HG02759 (cell line): ENCODE measurements around the gene C1orf167.

Experiments
- ATAC-seq: cut with Tn5 transposase; IDR thresholded peaks from one replicate; pipeline ENCODE4 v1.9.1; 2021; ENCODE audit warnings: mild to moderate bottlenecking, moderate library complexity; ENCODE audit not compliant: unreplicated experiment

The C1orf167 gene, protein sequence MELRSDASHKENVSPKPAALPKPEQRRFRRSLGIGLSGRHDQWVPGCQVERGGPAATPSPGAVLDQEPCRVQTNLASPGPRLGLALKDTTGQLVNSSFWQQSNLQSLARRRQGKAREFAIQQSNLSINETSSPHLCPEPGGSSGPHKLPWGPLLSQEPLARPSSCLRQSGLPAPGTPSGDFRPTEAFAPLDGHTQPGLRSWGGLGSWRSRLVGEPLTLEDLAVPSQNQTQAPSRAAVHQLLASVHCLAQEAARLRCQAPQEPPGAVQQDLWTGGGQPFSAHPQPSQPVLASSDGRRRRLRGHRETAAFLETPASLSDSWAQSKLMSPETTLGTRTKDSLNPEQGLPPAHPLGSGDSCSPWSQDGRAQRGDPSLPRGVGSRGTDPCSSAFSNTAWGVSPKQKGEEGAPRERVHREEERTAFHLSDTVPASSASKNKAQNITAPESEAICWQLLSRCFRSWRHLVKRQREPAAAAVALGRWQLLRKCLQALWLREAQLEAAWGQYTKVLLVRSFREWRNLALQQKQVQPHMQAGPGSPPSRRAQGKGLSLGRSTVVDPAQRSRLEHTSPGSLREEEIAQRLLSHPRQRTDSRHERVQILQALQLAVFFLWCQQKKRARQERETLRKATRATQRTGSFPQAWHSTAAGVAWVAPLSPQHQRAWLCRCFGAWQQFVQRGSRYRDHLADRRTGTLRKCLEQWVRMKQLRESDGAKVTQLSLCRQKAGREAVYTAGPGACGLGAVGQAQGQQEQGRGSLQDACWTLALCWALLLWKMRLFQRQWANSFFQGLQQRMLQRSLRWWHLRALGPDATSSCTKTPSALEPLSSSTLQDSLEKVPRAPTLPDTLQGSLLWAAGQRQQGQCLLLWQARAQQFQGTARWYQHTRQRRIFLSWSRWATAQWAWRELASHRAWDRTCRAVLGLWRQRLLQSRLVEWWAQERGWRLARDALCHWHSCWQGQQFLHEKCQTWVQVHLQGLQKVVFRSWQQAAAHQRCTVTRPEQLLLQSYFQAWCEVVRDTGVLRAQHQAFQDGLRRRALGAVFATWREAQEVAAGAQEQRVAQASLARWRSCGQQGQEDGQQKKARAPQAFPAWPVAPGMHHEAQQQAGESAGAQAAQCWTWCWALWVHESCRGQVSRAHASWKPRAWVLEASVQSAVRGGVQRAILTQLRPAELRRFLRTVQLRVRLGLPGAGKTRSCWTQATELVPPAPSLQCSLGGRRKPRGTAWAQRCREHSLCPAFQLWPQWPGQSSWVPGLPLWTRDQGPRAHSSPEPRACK (N-terminal part only)

DNA sequence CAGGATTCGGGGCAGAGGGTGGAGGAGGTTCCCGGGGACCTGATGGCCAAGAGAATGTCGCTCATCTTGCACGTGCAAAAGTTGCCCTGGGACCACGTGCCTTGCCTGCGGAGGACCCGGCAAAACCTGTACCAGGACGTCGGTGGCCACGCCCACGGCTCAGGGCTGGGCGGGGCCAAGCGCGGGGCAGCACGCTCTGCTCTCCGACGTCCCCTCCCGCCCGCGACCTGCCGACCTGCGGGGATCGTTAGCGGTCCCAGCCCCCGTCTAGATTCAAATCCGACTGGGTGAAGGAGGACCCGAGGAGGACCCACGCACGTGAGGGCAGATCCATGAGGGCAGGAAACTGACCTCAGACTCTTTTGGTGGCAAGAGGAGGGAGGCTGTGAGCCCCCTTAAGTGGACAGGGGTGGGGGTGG lies at the start of gene C1orf167:
Gene C1orf167, plus strand, starts transcription at position 206 of the 419 bp plus-strand sequence. CDS start 2,208 bp downstream, outside the sequence.
- no peak for ATAC-seq

- no peak for ATAC-seq
These were observed 49.7 kb upstream of the C1orf167 start for GRCh38 chr1:11712285-11712684.

DNA sequence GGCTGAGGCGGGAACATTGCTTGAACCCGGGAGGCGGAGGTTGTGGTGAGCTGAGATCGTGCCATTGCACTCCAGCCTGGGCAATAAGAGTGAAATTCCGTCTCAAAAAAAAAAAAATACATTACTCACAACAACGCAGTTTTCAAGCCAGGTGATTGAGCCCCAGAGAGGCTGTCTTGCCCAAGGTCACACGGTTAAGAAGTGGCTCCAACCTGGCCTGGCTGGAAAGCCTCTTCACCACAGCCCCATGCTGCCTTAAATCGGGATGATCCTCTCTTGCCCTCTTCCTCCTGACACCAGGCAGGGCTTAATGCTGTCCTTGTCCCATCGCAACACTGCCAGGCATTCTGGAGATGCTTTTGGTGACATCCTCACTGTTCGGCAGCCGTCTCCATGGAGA lies 48.9 kb upstream of the C1orf167 start:
- no peak for ATAC-seq

DNA sequence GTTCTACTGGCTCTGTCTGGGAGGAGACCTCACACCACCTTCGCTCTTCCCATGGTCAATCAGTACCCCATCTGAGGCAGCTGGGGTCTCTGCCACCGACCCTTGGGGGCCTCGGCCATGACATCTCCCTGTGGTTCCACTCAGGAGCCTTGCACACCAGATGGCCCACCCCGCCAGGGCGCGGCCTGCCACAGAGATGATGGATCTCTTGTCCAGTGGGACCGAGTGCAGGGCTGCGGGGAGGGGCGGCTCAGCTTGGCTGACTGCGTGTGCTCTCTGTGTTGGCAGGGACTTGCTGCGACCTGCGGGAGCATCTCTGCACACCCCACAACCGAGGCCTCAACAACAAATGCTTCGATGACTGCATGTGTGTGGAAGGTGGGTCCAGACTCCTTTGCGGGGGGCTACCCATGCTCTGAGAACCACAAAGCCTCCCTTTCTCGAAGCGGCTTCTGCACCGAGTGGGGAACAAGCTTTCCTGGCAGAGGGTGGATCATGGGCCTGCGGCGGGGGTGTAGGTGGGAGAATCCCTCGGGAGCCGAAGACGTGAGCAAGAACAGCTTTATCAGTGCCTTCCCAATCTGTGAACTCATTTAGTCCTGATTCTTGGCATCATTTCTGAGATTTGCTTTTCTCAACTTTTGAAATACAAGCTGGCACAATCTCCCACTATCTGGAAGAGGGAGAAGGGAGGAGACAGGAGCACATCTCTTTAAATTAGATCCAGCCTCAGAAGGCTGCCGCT lies 47.0 kb upstream of the C1orf167 start:
- ATAC-seq: no peak

GRCh38 chr1:11719313-11720032 lies 42.5 kb upstream of the C1orf167 start:
- peak; percentile 52 for ATAC-seq

- ATAC-seq: no peak
These were observed 42.0 kb upstream of the C1orf167 start for GRCh38 chr1:11720033-11720376.

- no peak for ATAC-seq
These were observed 41.5 kb upstream of the C1orf167 start for GRCh38 chr1:11720525-11720924.

DNA sequence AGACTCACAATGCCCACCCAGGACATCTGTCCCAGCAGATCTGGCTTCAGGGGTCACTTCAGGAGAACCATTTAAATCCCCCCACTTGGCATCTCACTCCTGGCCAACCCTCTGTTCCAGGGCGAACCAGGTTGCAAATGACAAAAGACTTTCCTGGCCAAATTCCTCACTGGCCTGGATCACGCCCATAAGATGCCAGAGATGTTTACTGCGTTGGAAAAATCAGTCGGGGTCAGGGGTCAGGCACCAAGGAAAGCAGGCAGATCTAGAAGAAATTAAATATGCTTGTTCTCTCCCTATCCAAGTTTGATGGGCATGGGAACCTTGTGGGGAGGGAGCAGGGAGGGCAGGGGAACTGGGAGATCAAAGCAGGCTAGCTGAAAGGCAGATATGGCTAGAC lies 40.7 kb upstream of the C1orf167 start:
- ATAC-seq: no peak

DNA sequence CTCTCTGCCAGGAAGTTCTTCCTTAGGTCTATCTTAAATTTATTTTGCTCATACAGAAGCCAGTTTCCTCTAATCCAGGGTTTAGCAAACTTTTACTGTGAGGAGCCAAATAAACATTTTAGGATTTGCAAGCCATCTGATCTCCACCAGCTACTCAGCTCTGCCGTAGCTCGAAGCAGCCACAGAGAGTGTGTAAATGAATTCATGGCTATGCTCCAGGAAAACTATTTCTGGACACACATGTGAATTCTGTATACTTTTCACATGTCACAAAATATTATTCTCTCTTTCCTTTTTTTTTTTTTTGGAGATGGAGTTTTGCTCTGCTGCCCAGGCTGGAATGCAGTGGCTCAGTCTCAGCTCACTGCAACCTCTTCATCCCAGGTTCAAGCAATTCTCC lies 39.5 kb upstream of the C1orf167 start:
- no peak for ATAC-seq

GRCh38 chr1:11725616-11726015 lies 36.4 kb upstream of the C1orf167 start:
- no peak for ATAC-seq

DNA sequence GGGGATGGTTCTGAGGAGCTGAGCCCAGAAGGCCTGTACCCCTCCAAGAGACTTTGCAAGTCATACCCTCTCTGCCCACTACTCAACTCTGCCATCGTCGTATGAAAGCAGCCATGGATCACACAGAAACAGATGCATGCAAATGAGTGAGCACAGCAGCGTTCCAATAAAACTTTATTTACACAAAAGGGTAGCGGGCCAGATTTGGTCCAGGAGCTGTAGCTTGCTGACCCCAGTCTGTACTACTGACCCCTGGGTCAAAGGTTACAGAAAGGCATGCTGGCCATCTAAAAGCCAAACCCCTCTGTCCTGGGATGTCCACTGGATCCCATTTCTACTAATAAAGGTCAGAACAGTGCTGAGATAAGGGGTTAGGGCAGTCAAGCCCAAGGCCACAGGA lies 34.9 kb upstream of the C1orf167 start:
- ATAC-seq: no peak

- ATAC-seq: no peak
These were observed 33.7 kb upstream of the C1orf167 start for GRCh38 chr1:11728126-11728806.

DNA sequence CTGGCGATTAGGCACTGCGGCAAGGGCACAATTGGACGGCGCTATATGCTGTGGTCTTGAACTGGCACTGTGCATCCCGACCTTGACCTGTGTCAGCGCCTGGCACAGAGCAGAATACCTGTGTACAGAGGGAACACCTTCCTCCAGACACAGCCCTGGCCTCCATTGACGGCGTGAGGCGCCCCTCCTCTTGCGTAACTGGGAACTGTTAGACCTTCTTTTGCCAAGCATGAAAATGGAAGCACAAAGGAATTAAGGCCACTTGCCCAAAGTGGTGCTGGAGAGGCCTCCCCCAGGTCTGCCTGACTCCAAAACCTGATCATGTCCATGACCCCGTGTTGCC lies 32.9 kb upstream of the C1orf167 start:
- ATAC-seq: no peak

- ATAC-seq: no peak
These were observed 32.2 kb upstream of the C1orf167 start for GRCh38 chr1:11729498-11730428.

DNA sequence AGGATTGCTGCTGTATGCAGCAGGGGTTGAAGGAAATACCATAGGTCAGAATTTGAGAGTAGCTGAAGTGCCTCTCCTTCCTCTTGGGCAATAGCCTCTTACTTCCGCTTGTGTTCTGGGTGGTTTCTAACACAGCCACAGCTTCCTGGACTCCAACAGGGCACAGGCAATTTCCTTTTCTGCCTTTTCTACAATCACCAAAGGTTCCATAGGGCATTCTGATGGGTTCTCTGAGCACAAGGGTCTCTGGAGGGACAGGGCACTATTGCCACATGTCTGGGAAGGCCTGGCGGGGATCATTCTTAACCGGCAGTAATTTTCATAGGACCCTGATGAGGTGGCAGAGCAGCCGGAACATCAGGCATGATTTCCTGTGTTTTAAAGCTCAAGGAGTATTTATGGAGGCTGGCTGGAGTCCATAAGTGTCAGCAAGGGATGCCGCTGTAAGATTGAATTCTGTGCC lies 31.5 kb upstream of the C1orf167 start:
- ATAC-seq: no peak

GRCh38 chr1:11731691-11732283 lies 30.2 kb upstream of the C1orf167 start:
- no peak for ATAC-seq

- ATAC-seq: no peak
These were observed 28.7 kb upstream of the C1orf167 start for GRCh38 chr1:11733306-11733705.

DNA sequence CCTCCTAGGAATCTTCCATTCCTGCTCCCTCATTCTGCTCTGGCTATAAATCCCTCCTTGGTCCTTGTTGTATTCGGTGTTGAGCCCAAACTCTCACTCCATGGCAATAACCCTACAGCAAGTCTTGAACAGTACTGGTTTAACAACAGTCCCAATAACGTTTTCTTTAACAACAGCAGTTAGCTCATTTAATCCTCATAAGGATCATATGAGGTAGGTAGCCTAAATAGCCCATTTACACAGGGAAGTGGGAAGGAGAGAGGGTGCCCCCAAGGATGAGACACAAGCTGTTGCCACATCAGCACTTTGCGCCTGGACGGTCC lies 26.5 kb upstream of the C1orf167 start:
- ATAC-seq: peak; percentile 4
